Natural killer cell (primary cell): ENCODE measurements around the gene INSIG1. TPM values are rescaled to one million over a fixed set of nuclear protein-coding genes. Genes with fewer than 3 reads are reported as not detected.

ENCODE experiments used
- ATAC-seq, 3 donors: fragments of 150-1000 bp in 2 of 3; fragments of 200-7000 bp in 1 of 3; cut with Tn5 transposase; 1 replicate in 1 of 3; 2 replicates in 2 of 3; pipeline ENCODE4 v1.10.0; 2021; ENCODE audit warnings: mild to moderate bottlenecking in 2 of 3, moderate library complexity in 2 of 3
- DNase-seq, 2 donors: peaks; one replicate each; pipeline versions ENCODE4 v3.0.0 to v3.0.0-alpha.2; 2013 to 2021; ENCODE audit warnings: mixed read lengths in 1 of 2
- H3K27ac ChIP-seq: one replicate; pipeline ENCODE4 v1.5.1; 2013; ENCODE audit warnings: mild to moderate bottlenecking, low read length
- H3K27me3 ChIP-seq: one replicate; pipeline ENCODE4 v1.6.1; 2013; ENCODE audit warnings: low read length; ENCODE audit not compliant: control insufficient read depth, insufficient read depth
- H3K36me3 ChIP-seq: one replicate; pipeline ENCODE4 v1.6.1; 2013; ENCODE audit warnings: low read length; ENCODE audit not compliant: control insufficient read depth, insufficient read depth
- H3K4me1 ChIP-seq: one replicate; pipeline ENCODE4 v1.6.1; 2013; ENCODE audit warnings: low read length; ENCODE audit not compliant: control insufficient read depth, insufficient read depth
- H3K4me3 ChIP-seq: one replicate; pipeline ENCODE4 v1.5.1; 2013; ENCODE audit warnings: low read length
- H3K9me3 ChIP-seq: one replicate; pipeline ENCODE4 v1.6.1; 2013; ENCODE audit warnings: low read length; ENCODE audit not compliant: control insufficient read depth, insufficient read depth
- H3K27ac Mint-ChIP-seq, 2 donors: one replicate each; pipeline ENCODE4 v1.8.0; 2022; ENCODE audit warnings: mild to moderate bottlenecking in 2 of 2, mixed read lengths in 2 of 2, moderate library complexity in 1 of 2
- H3K27me3 Mint-ChIP-seq, 2 donors: one replicate each; pipeline ENCODE4 v1.8.0; 2022; ENCODE audit warnings: low read depth in 2 of 2, mixed read lengths in 2 of 2
- H3K36me3 Mint-ChIP-seq: one replicate; pipeline ENCODE4 v1.8.0; 2022; ENCODE audit warnings: mixed read lengths
- H3K4me1 Mint-ChIP-seq, 2 donors: one replicate each; pipeline ENCODE4 v1.8.0; 2022; ENCODE audit warnings: mixed read lengths in 2 of 2
- H3K4me3 Mint-ChIP-seq: one replicate; pipeline ENCODE4 v1.8.0; 2022; ENCODE audit warnings: mild to moderate bottlenecking, moderate library complexity, mixed read lengths
- H3K9me3 Mint-ChIP-seq, 2 donors: one replicate each; pipeline ENCODE4 v1.8.0; 2022; ENCODE audit warnings: mixed read lengths in 2 of 2
- CTCF ChIP-seq: fragments of 200-600 bp; IDR thresholded peaks from one replicate; pipeline ENCODE4 v1.8.0; 2022; ENCODE audit warnings: antibody characterized with exemption
- WGBS: methylation state at CpG from one replicate; pipeline ENCODE4 v1.1.7; 2013; ENCODE audit warnings: missing lambda C conversion rate; ENCODE audit not compliant: insufficient coverage; 5-methylcytosine and 5-hydroxymethylcytosine counted together
- intact Hi-C: fragments of 100-400 bp; cut with micrococcal nuclease; formaldehyde crosslinking; loops from one replicate; pipeline ENCODE4 v1.14.2; 2022
- total RNA-seq, 4 donors: library from RNA; stranded (reverse); fragments of 120-200 nt in 1 of 4; gene quantifications; one replicate each; pipeline versions ENCODE4 v1.2.3 to v1.2.4, GENCODE V29; 2013 to 2022

Gene INSIG1
- total RNA-seq, 3 donors from 2014 or later (not counting 1 experiment from before 2014, with no cell fraction given) = 66.7 to 115 (median 84.5) TPM

- ATAC-seq (no peak), DNase-seq (no peak)
- TF ChIP-seq CTCF = no peak
- H3K9me3 Mint-ChIP-seq = no peaks in the 10 kb centered on the region
- H3K4me3 ChIP-seq = no peak overlapping the region
- no peak overlapping the region for H3K4me3 Mint-ChIP-seq
- H3K27me3 ChIP-seq = no peaks in the 10 kb centered on the region
- no peaks in the 10 kb centered on the region for H3K36me3 ChIP-seq
- no peak overlapping the region for H3K27ac Mint-ChIP-seq
- H3K4me1 ChIP-seq = no peaks in the 10 kb centered on the region
- no peaks in the 10 kb centered on the region for H3K4me1 Mint-ChIP-seq
- no peaks in the 10 kb centered on the region for H3K9me3 ChIP-seq
- no peaks in the 10 kb centered on the region for H3K36me3 Mint-ChIP-seq
- intact Hi-C loops = no loop called here
- H3K27ac ChIP-seq = no peak overlapping the region
- WGBS = 93% methylated on average over 9 of the region's 9 CpGs
- no peaks in the 10 kb centered on the region for H3K27me3 Mint-ChIP-seq
These were observed 31.2 kb upstream of the INSIG1 start for GRCh38 chr7:155266440-155266839.

GRCh38 chr7:155267023-155267422, 30.7 kb upstream of the INSIG1 start:
- Mint-ChIP-seq H3K4me3 (no peak overlapping the region), H3K9me3 (no peaks in the 10 kb centered on the region), H3K27me3 (no peaks in the 10 kb centered on the region), H3K27ac (no peak overlapping the region), H3K36me3 (no peaks in the 10 kb centered on the region), H3K4me1 (no peaks in the 10 kb centered on the region)
- Histone ChIP-seq H3K4me3 (no peak overlapping the region), H3K27ac (no peak overlapping the region), H3K9me3 (no peaks in the 10 kb centered on the region), H3K27me3 (no peaks in the 10 kb centered on the region), H3K36me3 (no peaks in the 10 kb centered on the region), H3K4me1 (no peaks in the 10 kb centered on the region)
- DNase-seq (no peak), ATAC-seq (no peak)
- no peak for TF ChIP-seq CTCF
- intact Hi-C loops = no loop called here
- 92% methylated on average over 8 of the region's 8 CpGs for whole genome bisulfite sequencing

- intact Hi-C loops = no loop called here
- TF ChIP-seq CTCF = no peak
- Mint-ChIP-seq H3K4me3 (no peak overlapping the region), H3K27me3 (no peaks in the 10 kb centered on the region), H3K27ac (no peak overlapping the region), H3K4me1 (no peaks in the 10 kb centered on the region), H3K9me3 (no peaks in the 10 kb centered on the region), H3K36me3 (no peaks in the 10 kb centered on the region)
- Histone ChIP-seq H3K27ac (no peak overlapping the region), H3K9me3 (no peaks in the 10 kb centered on the region), H3K4me3 (no peak overlapping the region), H3K4me1 (no peaks in the 10 kb centered on the region), H3K27me3 (no peaks in the 10 kb centered on the region), H3K36me3 (no peaks in the 10 kb centered on the region)
- DNase-seq = no peak
- WGBS = 95% methylated on average over 23 of the region's 23 CpGs
- no peak for ATAC-seq
These were observed 30.2 kb upstream of the INSIG1 start for GRCh38 chr7:155267436-155267835.

- Histone ChIP-seq H3K27ac (no peak overlapping the region), H3K27me3 (no peaks in the 10 kb centered on the region), H3K9me3 (no peaks in the 10 kb centered on the region), H3K36me3 (no peaks in the 10 kb centered on the region), H3K4me3 (no peak overlapping the region), H3K4me1 (no peaks in the 10 kb centered on the region)
- intact Hi-C loops = no loop called here
- no peak overlapping the region for H3K27ac Mint-ChIP-seq
- no peaks in the 10 kb centered on the region for H3K4me1 Mint-ChIP-seq
- H3K27me3 Mint-ChIP-seq = peaks cover 0 to 1% of the 10 kb centered on the region in 2 donors
- 97% methylated on average over 12 of the region's 12 CpGs for WGBS
- no peaks in the 10 kb centered on the region for H3K36me3 Mint-ChIP-seq
- ATAC-seq = no peak
- TF ChIP-seq CTCF = no peak
- H3K4me3 Mint-ChIP-seq = no peak overlapping the region
- no peak for DNase-seq
- no peaks in the 10 kb centered on the region for H3K9me3 Mint-ChIP-seq
These were observed 29.5 kb upstream of the INSIG1 start for GRCh38 chr7:155268211-155268610.
